Vagina (tissue), 2 donors: ENCODE data around the gene SPTBN4. TPM values are rescaled to one million over a fixed set of nuclear protein-coding genes. Genes with fewer than 3 reads are reported as not detected.
A peak's percentile ranks its signal among the peaks of the same experiment; 100 is the strongest.
"Not testable (repeated sequence)": the region's sequence is repeated elsewhere in the genome, so short reads cannot be mapped to it uniquely, and the experiment has no call there.

Experiments
- DNase-seq, 2 donors: peaks; one replicate each; pipeline ENCODE4 v3.0.0-alpha.2; 2017; ENCODE audit errors: extremely low spot score in 2 of 2
- H3K27ac ChIP-seq: fragments of 200-600 bp; sonication (generic); one replicate; pipeline ENCODE4 v1.5.1; 2019
- H3K27me3 ChIP-seq: fragments of 200-600 bp; sonication (generic); one replicate; pipeline ENCODE4 v1.5.1; 2019
- H3K36me3 ChIP-seq, 2 donors: fragments of 200-600 bp; sonication (generic); one replicate each; pipeline ENCODE4 v1.5.1; 2017 to 2019
- H3K4me1 ChIP-seq: fragments of 200-600 bp; sonication (generic); one replicate; pipeline ENCODE4 v1.5.1; 2019
- H3K4me3 ChIP-seq, 2 donors: fragments of 200-600 bp; sonication (generic); 1 replicate in 1 of 2; 2 replicates in 1 of 2; pipeline ENCODE4 v1.5.1; 2016 to 2019
- H3K9me3 ChIP-seq: fragments of 200-600 bp; sonication (generic); one replicate; pipeline ENCODE4 v1.5.1; 2019
- CTCF ChIP-seq, 3 experiments: fragments of 450-650 bp in 2 of 3; fragments of 200-600 bp in 1 of 3; sonication (generic) in 1 of 3; IDR thresholded peaks; one replicate each; pipeline ENCODE4 v1.5.1; 2017 to 2019; ENCODE audit warnings: antibody characterized with exemption in 3 of 3, mild to moderate bottlenecking in 2 of 3, moderate library complexity in 2 of 3
- POLR2A ChIP-seq, 2 donors: fragments of 450-650 bp; IDR thresholded peaks; one replicate each; pipeline ENCODE4 v1.6.1; 2017; ENCODE audit warnings: antibody characterized with exemption in 2 of 2, mild to moderate bottlenecking in 2 of 2, moderate library complexity in 2 of 2
- POLR2AphosphoS5 ChIP-seq, 2 donors: sonication (generic); formaldehyde crosslinking; IDR thresholded peaks; one replicate each; pipeline ENCODE4 v1.9.0; 2017; ENCODE audit warnings: antibody characterized with exemption in 2 of 2, mild to moderate bottlenecking in 2 of 2, low read depth in 1 of 2; ENCODE audit not compliant: insufficient read depth in 1 of 2
- intact Hi-C: fragments of 100-400 bp; cut with DNase I; formaldehyde crosslinking; loops from one replicate; pipeline ENCODE4 v1.15.1; 2023
- total RNA-seq: library from RNA; depleted of rRNA; stranded (reverse); fragments of >200 nt; gene quantifications from one replicate; pipeline ENCODE4 v1.2.3, GENCODE V29; 2016

The SPTBN4 gene
- total RNA-seq, 1 donor from 2014 or later = 1.7 TPM

- no peaks in the 10 kb centered on the region for H3K9me3 ChIP-seq
- no peak for DNase-seq
- no peak overlapping the region for H3K27ac ChIP-seq
- H3K4me3 ChIP-seq = no peak overlapping the region
- TF ChIP-seq POLR2A (IDR thresholded peaks at IDR 0.05) (no peak), POLR2AphosphoS5 (IDR thresholded peaks at IDR 0.05; ENCODE audit: insufficient read depth in 1 of 2, low read depth in 1 of 2) (no peak), CTCF (IDR thresholded peaks at IDR 0.05) (no peak)
- peaks cover under 1% of the 10 kb centered on the region for H3K27me3 ChIP-seq
- intact Hi-C loops = no loop called here
- no peaks in the 10 kb centered on the region for H3K36me3 ChIP-seq
- no peaks in the 10 kb centered on the region for H3K4me1 ChIP-seq
Observed at GRCh38 chr19:40519352-40520322, 52.8 kb downstream of the SPTBN4 start.

- no peak overlapping the region for H3K4me3 ChIP-seq
- DNase-seq = no peak
- H3K27ac ChIP-seq = no peak overlapping the region
- H3K9me3 ChIP-seq = no peaks in the 10 kb centered on the region
- H3K27me3 ChIP-seq = no peaks in the 10 kb centered on the region
- H3K4me1 ChIP-seq = no peaks in the 10 kb centered on the region
- no peak for TF ChIP-seq CTCF (IDR thresholded peaks at IDR 0.05)
- TF ChIP-seq POLR2AphosphoS5 (IDR thresholded peaks at IDR 0.05; ENCODE audit: insufficient read depth in 1 of 2, low read depth in 1 of 2) = no peak
- TF ChIP-seq POLR2A (IDR thresholded peaks at IDR 0.05) = no peak
- intact Hi-C loops = no loop called here
- no peaks in the 10 kb centered on the region for H3K36me3 ChIP-seq
Observed at GRCh38 chr19:40521276-40521675, 54.5 kb downstream of the SPTBN4 start.

GRCh38 chr19:40521900-40522299 is 55.1 kb downstream of the SPTBN4 start:
- H3K4me1 ChIP-seq, DNase-seq, H3K27ac ChIP-seq, H3K36me3 ChIP-seq, H3K4me3 ChIP-seq, H3K9me3 ChIP-seq, H3K27me3 ChIP-seq, intact Hi-C loops: not testable (repeated sequence)

GRCh38 chr19:40523322-40524047 is 56.7 kb downstream of the SPTBN4 start:
- peak in 1 of 3 experiments; percentile 17 for TF ChIP-seq CTCF (IDR thresholded peaks at IDR 0.05)
- no peak for TF ChIP-seq POLR2AphosphoS5 (IDR thresholded peaks at IDR 0.05; ENCODE audit: insufficient read depth in 1 of 2, low read depth in 1 of 2)
- DNase-seq = no peak
- no peaks in the 10 kb centered on the region for H3K36me3 ChIP-seq
- H3K4me1 ChIP-seq = no peaks in the 10 kb centered on the region
- no peak overlapping the region for H3K27ac ChIP-seq
- H3K27me3 ChIP-seq = no peaks in the 10 kb centered on the region
- no peak overlapping the region for H3K4me3 ChIP-seq
- H3K9me3 ChIP-seq = no peaks in the 10 kb centered on the region
- intact Hi-C loops = no loop called here

- Histone ChIP-seq H3K27ac (no peak overlapping the region), H3K4me3 (no peak overlapping the region), H3K27me3 (no peaks in the 10 kb centered on the region), H3K36me3 (no peaks in the 10 kb centered on the region), H3K9me3 (no peaks in the 10 kb centered on the region), H3K4me1 (no peaks in the 10 kb centered on the region)
- intact Hi-C loops = no loop called here
- no peak for TF ChIP-seq POLR2A (IDR thresholded peaks at IDR 0.05)
- TF ChIP-seq CTCF (IDR thresholded peaks at IDR 0.05) = no peak
- no peak for DNase-seq
Observed at GRCh38 chr19:40524133-40524549, 57.3 kb downstream of the SPTBN4 start.
